ENCODE data around the gene ITPR1.
"Not testable (repeated sequence)": the region's sequence is repeated elsewhere in the genome, so short reads cannot be mapped to it uniquely, and the experiment has no call there.

Gene ITPR1

GRCh38 chr3:4759689-4760312, 266.7 kb downstream of the ITPR1 start:
- DNase-seq (ENCODE audit: low read depth, low spot score): no peak
- TF ChIP-seq SUZ12 (IDR thresholded peaks at IDR 0.05; ENCODE audit: extremely low read depth, insufficient read depth, insufficient read length): no peak
- no peak for TF ChIP-seq ZNF274 (IDR thresholded peaks at IDR 0.05; ENCODE audit: low read depth, low read length)
- no peak for TF ChIP-seq YY1 (IDR thresholded peaks at IDR 0.05; ENCODE audit: insufficient read depth, insufficient read length)

GRCh38 chr3:4761759-4762158, 268.6 kb downstream of the ITPR1 start:
- DNase-seq (ENCODE audit: low read depth, low spot score): no peak
- Histone ChIP-seq H3K4me3 (ENCODE audit: insufficient read length, low read depth) (no peak overlapping the region), H3K9ac (ENCODE audit: insufficient read length, low read depth) (no peak overlapping the region), H3K9me3 (ENCODE audit: insufficient read depth, low read length) (no peaks in the 10 kb centered on the region), H3K36me3 (ENCODE audit: insufficient read depth, insufficient read length, low read length) (no peaks in the 10 kb centered on the region), H3K4me1 (ENCODE audit: insufficient read depth, insufficient read length) (no peaks in the 10 kb centered on the region), H3K27me3 (ENCODE audit: insufficient read depth, insufficient read length) (no peaks in the 10 kb centered on the region)
- TF ChIP-seq SUZ12 (IDR thresholded peaks at IDR 0.05; ENCODE audit: extremely low read depth, insufficient read depth, insufficient read length) (no peak), ZNF274 (IDR thresholded peaks at IDR 0.05; ENCODE audit: low read depth, low read length) (no peak), YY1 (IDR thresholded peaks at IDR 0.05; ENCODE audit: insufficient read depth, insufficient read length) (no peak)

More at GRCh38 chr3:4759689-4760312, 266.7 kb downstream of the ITPR1 start:
- Histone ChIP-seq H3K27me3 (ENCODE audit: insufficient read depth, insufficient read length) (no peaks in the 10 kb centered on the region), H3K36me3 (ENCODE audit: insufficient read depth, insufficient read length, low read length) (no peaks in the 10 kb centered on the region), H3K4me1 (ENCODE audit: insufficient read depth, insufficient read length) (no peaks in the 10 kb centered on the region), H3K9me3 (ENCODE audit: insufficient read depth, low read length) (no peaks in the 10 kb centered on the region), H3K9ac (ENCODE audit: insufficient read length, low read depth) (no peak overlapping the region), H3K4me3 (ENCODE audit: insufficient read length, low read depth) (no peak overlapping the region)

GRCh38 chr3:4762481-4763230, 269.5 kb downstream of the ITPR1 start:
- not testable (repeated sequence) for DNase-seq (ENCODE audit: low read depth, low spot score); H3K36me3 ChIP-seq (ENCODE audit: insufficient read depth, insufficient read length, low read length); H3K4me3 ChIP-seq (ENCODE audit: insufficient read length, low read depth); H3K4me1 ChIP-seq (ENCODE audit: insufficient read depth, insufficient read length); H3K9me3 ChIP-seq (ENCODE audit: insufficient read depth, low read length); H3K9ac ChIP-seq (ENCODE audit: insufficient read length, low read depth); H3K27me3 ChIP-seq (ENCODE audit: insufficient read depth, insufficient read length)

- Histone ChIP-seq H3K9ac (ENCODE audit: insufficient read length, low read depth) (no peak overlapping the region), H3K36me3 (ENCODE audit: insufficient read depth, insufficient read length, low read length) (no peaks in the 10 kb centered on the region), H3K4me3 (ENCODE audit: insufficient read length, low read depth) (no peak overlapping the region), H3K9me3 (ENCODE audit: insufficient read depth, low read length) (no peaks in the 10 kb centered on the region), H3K27me3 (ENCODE audit: insufficient read depth, insufficient read length) (no peaks in the 10 kb centered on the region), H3K4me1 (ENCODE audit: insufficient read depth, insufficient read length) (no peaks in the 10 kb centered on the region)
- no peak for DNase-seq (ENCODE audit: low read depth, low spot score)
- TF ChIP-seq ZNF274 (IDR thresholded peaks at IDR 0.05; ENCODE audit: low read depth, low read length): no peak
- TF ChIP-seq YY1 (IDR thresholded peaks at IDR 0.05; ENCODE audit: insufficient read depth, insufficient read length): no peak
- TF ChIP-seq SUZ12 (IDR thresholded peaks at IDR 0.05; ENCODE audit: extremely low read depth, insufficient read depth, insufficient read length): no peak
These were observed 270.6 kb downstream of the ITPR1 start for GRCh38 chr3:4763604-4764247.

- no peak for DNase-seq (ENCODE audit: low read depth, low spot score)
- H3K27me3 ChIP-seq (ENCODE audit: insufficient read depth, insufficient read length): no peaks in the 10 kb centered on the region
- no peak overlapping the region for H3K9ac ChIP-seq (ENCODE audit: insufficient read length, low read depth)
- no peaks in the 10 kb centered on the region for H3K4me1 ChIP-seq (ENCODE audit: insufficient read depth, insufficient read length)
- H3K9me3 ChIP-seq (ENCODE audit: insufficient read depth, low read length): no peaks in the 10 kb centered on the region
- no peaks in the 10 kb centered on the region for H3K36me3 ChIP-seq (ENCODE audit: insufficient read depth, insufficient read length, low read length)
- H3K4me3 ChIP-seq (ENCODE audit: insufficient read length, low read depth): no peak overlapping the region
- TF ChIP-seq YY1 (IDR thresholded peaks at IDR 0.05; ENCODE audit: insufficient read depth, insufficient read length) (no peak), ZNF274 (IDR thresholded peaks at IDR 0.05; ENCODE audit: low read depth, low read length) (no peak), SUZ12 (IDR thresholded peaks at IDR 0.05; ENCODE audit: extremely low read depth, insufficient read depth, insufficient read length) (no peak)
These were observed 272.1 kb downstream of the ITPR1 start for GRCh38 chr3:4765212-4765611.

GRCh38 chr3:4766263-4766662, 273.1 kb downstream of the ITPR1 start:
- no peak for DNase-seq (ENCODE audit: low read depth, low spot score)
- H3K9me3 ChIP-seq (ENCODE audit: insufficient read depth, low read length): no peaks in the 10 kb centered on the region
- no peaks in the 10 kb centered on the region for H3K36me3 ChIP-seq (ENCODE audit: insufficient read depth, insufficient read length, low read length)
- no peak overlapping the region for H3K4me3 ChIP-seq (ENCODE audit: insufficient read length, low read depth)
- H3K4me1 ChIP-seq (ENCODE audit: insufficient read depth, insufficient read length): no peaks in the 10 kb centered on the region
- H3K27me3 ChIP-seq (ENCODE audit: insufficient read depth, insufficient read length): no peaks in the 10 kb centered on the region
- H3K9ac ChIP-seq (ENCODE audit: insufficient read length, low read depth): no peak overlapping the region
- no peak for TF ChIP-seq ZNF274 (IDR thresholded peaks at IDR 0.05; ENCODE audit: low read depth, low read length)
- TF ChIP-seq SUZ12 (IDR thresholded peaks at IDR 0.05; ENCODE audit: extremely low read depth, insufficient read depth, insufficient read length): no peak
- TF ChIP-seq YY1 (IDR thresholded peaks at IDR 0.05; ENCODE audit: insufficient read depth, insufficient read length): no peak

GRCh38 chr3:4766716-4767499, 273.8 kb downstream of the ITPR1 start:
- TF ChIP-seq ZNF274 (IDR thresholded peaks at IDR 0.05; ENCODE audit: low read depth, low read length): no peak
- DNase-seq (ENCODE audit: low read depth, low spot score): no peak
- Histone ChIP-seq H3K9me3 (ENCODE audit: insufficient read depth, low read length) (no peaks in the 10 kb centered on the region), H3K4me3 (ENCODE audit: insufficient read length, low read depth) (no peak overlapping the region), H3K9ac (ENCODE audit: insufficient read length, low read depth) (no peak overlapping the region), H3K36me3 (ENCODE audit: insufficient read depth, insufficient read length, low read length) (no peaks in the 10 kb centered on the region), H3K4me1 (ENCODE audit: insufficient read depth, insufficient read length) (no peaks in the 10 kb centered on the region), H3K27me3 (ENCODE audit: insufficient read depth, insufficient read length) (no peaks in the 10 kb centered on the region)
